DND-41 (cell line): Measurements from ENCODE around the gene CHI3L2.

Experiments
- CTCF ChIP-seq: IDR thresholded peaks from 2 replicates; pipeline ENCODE4 v1.5.1; 2012; ENCODE audit warnings: borderline replicate concordance, low read length, moderate library complexity, mild to moderate bottlenecking; ENCODE audit not compliant: poor library complexity, severe bottlenecking; ENCODE audit errors: extremely low read depth
- EZH2 ChIP-seq: IDR thresholded peaks from 3 replicates; pipeline ENCODE4 v1.6.1; 2012; ENCODE audit warnings: borderline replicate concordance, low read depth, mild to moderate bottlenecking, moderate library complexity, low read length, inconsistent platforms; ENCODE audit not compliant: severe bottlenecking

- no peak for TF ChIP-seq EZH2
- TF ChIP-seq CTCF: no peak
These were observed 22.4 kb upstream of the CHI3L2 start for GRCh38 chr1:111204983-111205713.
